Gastrocnemius medialis (tissue), 4 donors: Measurements from ENCODE around the gene SEPTIN11.

Experiments used
- CTCF ChIP-seq, 5 experiments: fragments of 450-650 bp in 3 of 5; fragments of 200-600 bp in 2 of 5; sonication (generic) in 2 of 5; IDR thresholded peaks in 4 of 5; conservative IDR thresholded peaks in 1 of 5; 1 replicate in 4 of 5; 2 replicates in 1 of 5; pipeline ENCODE4 v1.5.1; 2016 to 2019; ENCODE audit warnings: antibody characterized with exemption in 5 of 5, mild to moderate bottlenecking in 3 of 5, moderate library complexity in 3 of 5
- POLR2A ChIP-seq, 2 donors: fragments of 450-650 bp; IDR thresholded peaks; one replicate each; pipeline ENCODE4 v1.6.1; 2017; ENCODE audit warnings: antibody characterized with exemption in 2 of 2, mild to moderate bottlenecking in 2 of 2, moderate library complexity in 2 of 2

- TF ChIP-seq CTCF (IDR thresholded peaks at IDR 0.05 in 4 of 5, conservative IDR thresholded peaks at IDR 0.05 in 1 of 5) (no peak), POLR2A (IDR thresholded peaks at IDR 0.05) (no peak)
Measured at GRCh38 chr4:76997077-76997476, 47.5 kb downstream of the SEPTIN11 start.
